ENCODE measurements around the gene SRRM4.

The SRRM4 gene

GRCh38 chr12:119008691-119009221, 27.4 kb downstream of the SRRM4 start:
- no peak for DNase-seq (ENCODE audit: extremely low spot score)
- TF ChIP-seq PKNOX1 (IDR thresholded peaks at IDR 0.05) = no peak
- TF ChIP-seq BHLHE40 (IDR thresholded peaks at IDR 0.05; ENCODE audit: borderline replicate concordance) = no peak
- no peak for TF ChIP-seq ARNT (IDR thresholded peaks at IDR 0.05)
- TF ChIP-seq CTBP1 (IDR thresholded peaks at IDR 0.05; ENCODE audit: borderline replicate concordance) = no peak
- no peak for TF ChIP-seq NFRKB (IDR thresholded peaks at IDR 0.05)
- CTCF ChIA-PET = no interaction called here
- POLR2A ChIA-PET = no interaction called here

GRCh38 chr12:119011231-119011630, 29.9 kb downstream of the SRRM4 start:
- CTCF ChIA-PET = no interaction called here
- no peak for TF ChIP-seq L3MBTL2 (conservative IDR thresholded peaks at IDR 0.05)
- no peak for TF ChIP-seq ZNF384 (IDR thresholded peaks at IDR 0.05)
- TF ChIP-seq NFRKB (IDR thresholded peaks at IDR 0.05) = no peak
- TF ChIP-seq BHLHE40 (IDR thresholded peaks at IDR 0.05; ENCODE audit: borderline replicate concordance) = no peak
- TF ChIP-seq FOXM1 (IDR thresholded peaks at IDR 0.05; ENCODE audit: borderline replicate concordance) = no peak
- no peak for TF ChIP-seq TARDBP (IDR thresholded peaks at IDR 0.05)
- no peak for TF ChIP-seq LEF1 (IDR thresholded peaks at IDR 0.05; ENCODE audit: borderline replicate concordance)
- TF ChIP-seq PKNOX1 (IDR thresholded peaks at IDR 0.05) = no peak
- TF ChIP-seq FOXK2 (IDR thresholded peaks at IDR 0.05) = no peak
- no peak for TF ChIP-seq CTBP1 (IDR thresholded peaks at IDR 0.05; ENCODE audit: borderline replicate concordance)
- no peak for TF ChIP-seq SUZ12 (IDR thresholded peaks at IDR 0.05)
- no peak for TF ChIP-seq HDGF (IDR thresholded peaks at IDR 0.05; ENCODE audit: borderline replicate concordance)
- TF ChIP-seq SP1 (IDR thresholded peaks at IDR 0.05) = no peak
- TF ChIP-seq ELF4 (IDR thresholded peaks at IDR 0.05) = no peak
- no peak for DNase-seq (ENCODE audit: extremely low spot score)
- POLR2A ChIA-PET = no interaction called here

GRCh38 chr12:119012179-119012578, 30.8 kb downstream of the SRRM4 start:
- TF ChIP-seq L3MBTL2 (conservative IDR thresholded peaks at IDR 0.05) = no peak
- TF ChIP-seq TARDBP (IDR thresholded peaks at IDR 0.05) = no peak
- TF ChIP-seq NFRKB (IDR thresholded peaks at IDR 0.05) = no peak
- TF ChIP-seq SUZ12 (IDR thresholded peaks at IDR 0.05) = no peak
- TF ChIP-seq ARNT (IDR thresholded peaks at IDR 0.05) = no peak
- no peak for TF ChIP-seq FOXA1 (IDR thresholded peaks at IDR 0.05)
- ChIA-PET POLR2A (no interaction called here), CTCF (no interaction called here)
- no peak for DNase-seq (ENCODE audit: extremely low spot score)

GRCh38 chr12:119013023-119013422, 31.7 kb downstream of the SRRM4 start:
- TF ChIP-seq CTBP1 (IDR thresholded peaks at IDR 0.05; ENCODE audit: borderline replicate concordance) (no peak), SP1 (IDR thresholded peaks at IDR 0.05) (no peak), ELF4 (IDR thresholded peaks at IDR 0.05) (no peak), HDGF (IDR thresholded peaks at IDR 0.05; ENCODE audit: borderline replicate concordance) (no peak), FOXA1 (IDR thresholded peaks at IDR 0.05) (no peak), LEF1 (IDR thresholded peaks at IDR 0.05; ENCODE audit: borderline replicate concordance) (no peak), BHLHE40 (IDR thresholded peaks at IDR 0.05; ENCODE audit: borderline replicate concordance) (no peak)
- ChIA-PET CTCF (no interaction called here), POLR2A (no interaction called here)
- no peak for DNase-seq (ENCODE audit: extremely low spot score)

- TF ChIP-seq NFRKB (IDR thresholded peaks at IDR 0.05) (no peak), ELF4 (IDR thresholded peaks at IDR 0.05) (no peak), ZNF384 (IDR thresholded peaks at IDR 0.05) (no peak), L3MBTL2 (conservative IDR thresholded peaks at IDR 0.05) (no peak), PKNOX1 (IDR thresholded peaks at IDR 0.05) (no peak), SP1 (IDR thresholded peaks at IDR 0.05) (no peak), ARNT (IDR thresholded peaks at IDR 0.05) (no peak), FOXK2 (IDR thresholded peaks at IDR 0.05) (no peak), FOXA1 (IDR thresholded peaks at IDR 0.05) (no peak)
- ChIA-PET CTCF (no interaction called here), POLR2A (no interaction called here)
- no peak for DNase-seq (ENCODE audit: extremely low spot score)
Observed at GRCh38 chr12:119014368-119014767, 33.0 kb downstream of the SRRM4 start.

- DNase-seq (ENCODE audit: extremely low spot score) = no peak
- TF ChIP-seq ARNT (IDR thresholded peaks at IDR 0.05) (no peak), ELF4 (IDR thresholded peaks at IDR 0.05) (no peak), LEF1 (IDR thresholded peaks at IDR 0.05; ENCODE audit: borderline replicate concordance) (no peak), NFRKB (IDR thresholded peaks at IDR 0.05) (no peak), TARDBP (IDR thresholded peaks at IDR 0.05) (no peak), FOXM1 (IDR thresholded peaks at IDR 0.05; ENCODE audit: borderline replicate concordance) (no peak), SP1 (IDR thresholded peaks at IDR 0.05) (no peak), SUZ12 (IDR thresholded peaks at IDR 0.05) (no peak), FOXA1 (IDR thresholded peaks at IDR 0.05) (no peak), CTBP1 (IDR thresholded peaks at IDR 0.05; ENCODE audit: borderline replicate concordance) (no peak), BHLHE40 (IDR thresholded peaks at IDR 0.05; ENCODE audit: borderline replicate concordance) (no peak), PKNOX1 (IDR thresholded peaks at IDR 0.05) (no peak), L3MBTL2 (conservative IDR thresholded peaks at IDR 0.05) (no peak), HDGF (IDR thresholded peaks at IDR 0.05; ENCODE audit: borderline replicate concordance) (no peak), FOXK2 (IDR thresholded peaks at IDR 0.05) (no peak)
- ChIA-PET CTCF (no interaction called here), POLR2A (no interaction called here)
Observed at GRCh38 chr12:119016715-119017114, 35.4 kb downstream of the SRRM4 start.
